Gastrocnemius medialis (tissue), 4 donors: ENCODE measurements around the gene GNAZ.

Experiments used
- POLR2A ChIP-seq, 2 donors: fragments of 450-650 bp; IDR thresholded peaks; one replicate each; pipeline ENCODE4 v1.6.1; 2017; ENCODE audit warnings: antibody characterized with exemption in 2 of 2, mild to moderate bottlenecking in 2 of 2, moderate library complexity in 2 of 2
- TF ChIP-seq, protein P1 (sequence below), 5 experiments: fragments of 450-650 bp in 3 of 5; fragments of 200-600 bp in 2 of 5; sonication (generic) in 2 of 5; IDR thresholded peaks in 4 of 5; conservative IDR thresholded peaks in 1 of 5; 1 replicate in 4 of 5; 2 replicates in 1 of 5; pipeline ENCODE4 v1.5.1; 2016 to 2019; ENCODE audit warnings: antibody characterized with exemption in 5 of 5, mild to moderate bottlenecking in 3 of 5, moderate library complexity in 3 of 5

DNA sequence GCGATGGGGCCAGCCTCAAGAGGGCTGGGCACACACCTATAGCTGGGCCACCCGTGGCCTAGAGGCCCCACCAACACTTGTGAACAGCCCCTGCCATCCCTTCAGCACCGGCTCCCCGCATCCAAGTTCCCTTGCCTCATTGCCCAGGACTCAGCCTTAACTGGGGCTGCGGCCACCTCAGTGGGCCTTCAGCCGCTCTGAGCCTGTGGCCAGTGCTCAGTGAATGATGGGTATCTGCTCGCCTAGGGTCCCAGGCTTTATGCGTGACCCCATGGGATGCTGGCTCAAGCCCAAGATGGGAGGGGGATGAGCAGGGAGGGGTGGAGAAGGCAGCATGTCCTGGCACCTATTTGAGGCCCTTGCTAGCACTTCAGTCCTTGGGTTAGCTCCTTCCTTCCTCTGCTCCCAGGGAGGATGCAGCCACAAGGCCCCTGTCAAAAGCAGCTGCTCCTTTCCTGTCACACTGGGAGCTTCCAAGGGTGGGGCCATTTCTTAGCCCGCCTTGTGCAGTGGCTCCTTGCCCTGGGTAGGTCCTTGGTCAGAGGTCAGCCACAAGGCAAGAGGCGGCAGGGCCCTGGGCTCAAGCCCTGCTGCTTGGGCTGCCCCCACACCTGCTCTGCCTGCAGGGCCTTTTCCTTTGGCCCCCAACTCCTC lies 31.8 kb downstream of the GNAZ start:
- TF ChIP-seq POLR2A (IDR thresholded peaks at IDR 0.05), result no peak
- TF ChIP-seq, protein P1, sequence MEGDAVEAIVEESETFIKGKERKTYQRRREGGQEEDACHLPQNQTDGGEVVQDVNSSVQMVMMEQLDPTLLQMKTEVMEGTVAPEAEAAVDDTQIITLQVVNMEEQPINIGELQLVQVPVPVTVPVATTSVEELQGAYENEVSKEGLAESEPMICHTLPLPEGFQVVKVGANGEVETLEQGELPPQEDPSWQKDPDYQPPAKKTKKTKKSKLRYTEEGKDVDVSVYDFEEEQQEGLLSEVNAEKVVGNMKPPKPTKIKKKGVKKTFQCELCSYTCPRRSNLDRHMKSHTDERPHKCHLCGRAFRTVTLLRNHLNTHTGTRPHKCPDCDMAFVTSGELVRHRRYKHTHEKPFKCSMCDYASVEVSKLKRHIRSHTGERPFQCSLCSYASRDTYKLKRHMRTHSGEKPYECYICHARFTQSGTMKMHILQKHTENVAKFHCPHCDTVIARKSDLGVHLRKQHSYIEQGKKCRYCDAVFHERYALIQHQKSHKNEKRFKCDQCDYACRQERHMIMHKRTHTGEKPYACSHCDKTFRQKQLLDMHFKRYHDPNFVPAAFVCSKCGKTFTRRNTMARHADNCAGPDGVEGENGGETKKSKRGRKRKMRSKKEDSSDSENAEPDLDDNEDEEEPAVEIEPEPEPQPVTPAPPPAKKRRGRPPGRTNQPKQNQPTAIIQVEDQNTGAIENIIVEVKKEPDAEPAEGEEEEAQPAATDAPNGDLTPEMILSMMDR (IDR thresholded peaks at IDR 0.05 in 4 of 5, conservative IDR thresholded peaks at IDR 0.05 in 1 of 5), result no peak
